NB4 (cell line): Measurements from ENCODE around the gene HDAC4.

Experiments used
- DNase-seq: peaks from one replicate; pipeline ENCODE4 v3.0.0; 2010; ENCODE audit warnings: low read depth
- H3K4me3 ChIP-seq: one replicate; pipeline ENCODE4 v1.5.1; 2011; ENCODE audit warnings: mild to moderate bottlenecking, low read depth, low read length, moderate library complexity
- CTCF ChIP-seq: IDR thresholded peaks from one replicate; pipeline ENCODE4 v1.5.1; 2012; ENCODE audit warnings: low read depth, low read length
- MYC ChIP-seq: IDR thresholded peaks from 2 replicates; pipeline ENCODE4 v1.6.1; 2011; ENCODE audit warnings: low read depth, low read length
- POLR2A ChIP-seq: IDR thresholded peaks from 2 replicates; pipeline ENCODE4 v1.6.1; 2011; ENCODE audit warnings: mild to moderate bottlenecking; ENCODE audit not compliant: insufficient read length; ENCODE audit errors: extremely low read depth
- TF ChIP-seq, protein P1 (sequence below): IDR thresholded peaks from 2 replicates; pipeline ENCODE4 v1.6.1; 2011; ENCODE audit warnings: low read depth, low read length

HDAC4 gene

DNA sequence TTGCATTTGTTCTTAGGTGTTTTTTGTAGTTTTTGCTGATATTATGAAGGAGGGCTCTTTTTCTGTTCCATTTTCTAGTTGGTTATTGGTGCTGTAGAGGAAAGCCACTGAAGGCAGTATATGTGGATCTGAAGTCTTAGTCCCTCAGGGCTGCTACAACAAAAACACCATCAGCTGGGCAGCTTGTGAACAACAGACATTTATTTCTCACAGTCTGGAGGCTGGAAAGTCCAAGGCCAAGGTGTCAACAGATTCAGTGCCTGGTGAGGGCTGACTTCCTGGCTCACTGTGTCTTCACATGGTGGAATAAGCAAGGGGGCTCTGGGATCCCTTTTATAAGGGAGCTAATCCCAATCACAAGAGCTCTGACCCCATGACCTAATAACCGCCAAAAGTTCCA, 31.4 kb upstream of the HDAC4 start:
- H3K4me3 ChIP-seq = no peak overlapping the region
- no peak for TF ChIP-seq CTCF
- TF ChIP-seq MYC = no peak
- TF ChIP-seq POLR2A = no peak
- TF ChIP-seq, protein P1, sequence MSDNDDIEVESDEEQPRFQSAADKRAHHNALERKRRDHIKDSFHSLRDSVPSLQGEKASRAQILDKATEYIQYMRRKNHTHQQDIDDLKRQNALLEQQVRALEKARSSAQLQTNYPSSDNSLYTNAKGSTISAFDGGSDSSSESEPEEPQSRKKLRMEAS = no peak
- DNase-seq = no peak

DNA sequence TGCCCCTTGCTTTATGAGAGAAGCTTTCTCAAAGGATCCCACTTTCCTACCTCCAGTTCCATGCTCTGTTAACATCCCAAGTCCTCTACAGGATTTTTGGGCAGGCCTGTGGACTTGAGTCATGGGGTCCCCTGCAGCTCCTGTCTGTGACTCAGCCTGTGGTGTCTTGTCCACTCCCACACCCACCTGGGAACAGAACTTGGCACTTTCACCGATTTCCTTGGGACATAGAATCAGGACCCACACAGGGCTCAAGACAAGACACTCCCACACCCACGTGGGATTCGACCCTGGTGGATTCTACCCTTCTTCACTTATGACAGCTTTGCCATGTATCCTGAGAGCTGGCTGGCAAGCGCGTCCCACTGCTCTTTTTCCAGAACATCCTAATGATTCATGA, 30.7 kb upstream of the HDAC4 start:
- no peak for DNase-seq
- no peak overlapping the region for H3K4me3 ChIP-seq
- TF ChIP-seq POLR2A = no peak
- TF ChIP-seq CTCF = no peak
- no peak for TF ChIP-seq MYC
- TF ChIP-seq, protein P1 = no peak

DNA sequence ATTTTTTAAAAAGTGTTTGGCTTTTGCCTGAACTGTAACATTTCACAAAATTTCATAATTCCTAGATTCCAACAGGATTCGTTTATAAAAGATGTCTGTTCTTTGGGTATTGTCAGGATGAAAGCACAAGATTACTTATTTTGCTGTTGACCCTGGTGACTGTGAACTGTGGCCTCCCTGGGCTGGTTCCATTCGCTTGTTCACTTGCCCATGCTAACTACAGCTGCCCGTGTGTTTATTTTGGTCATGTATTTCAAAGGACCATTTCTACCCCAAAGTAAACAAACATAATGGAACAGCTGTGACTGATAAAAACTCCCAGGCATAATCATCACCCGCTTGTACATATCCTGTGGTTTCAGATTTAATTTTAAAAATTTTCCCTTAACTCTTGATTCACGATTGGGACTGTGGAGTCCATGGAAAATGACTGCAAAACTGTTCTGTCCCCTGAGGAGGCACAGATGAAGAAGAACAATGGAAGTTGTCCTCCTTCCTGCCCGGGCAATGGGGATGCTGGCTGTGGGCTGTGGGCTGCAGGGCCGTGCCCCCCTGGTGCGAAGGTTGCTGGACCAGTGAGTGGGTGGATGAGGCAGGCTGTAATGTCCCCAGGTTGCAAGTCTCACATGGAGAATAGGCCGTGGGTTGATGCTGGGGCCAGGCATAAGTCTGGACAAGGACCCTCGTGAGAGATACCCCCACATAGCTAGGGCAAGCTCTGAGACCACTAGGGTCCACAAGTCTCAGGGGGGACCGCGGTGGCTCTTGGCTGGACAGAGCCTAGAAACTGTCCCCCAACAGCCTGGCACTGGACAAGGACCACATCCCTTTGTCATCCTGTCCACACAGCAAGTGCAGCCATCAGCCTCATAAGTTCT, 28.9 kb upstream of the HDAC4 start:
- TF ChIP-seq, protein P1 = no peak
- H3K4me3 ChIP-seq = no peak overlapping the region
- no peak for DNase-seq

DNA sequence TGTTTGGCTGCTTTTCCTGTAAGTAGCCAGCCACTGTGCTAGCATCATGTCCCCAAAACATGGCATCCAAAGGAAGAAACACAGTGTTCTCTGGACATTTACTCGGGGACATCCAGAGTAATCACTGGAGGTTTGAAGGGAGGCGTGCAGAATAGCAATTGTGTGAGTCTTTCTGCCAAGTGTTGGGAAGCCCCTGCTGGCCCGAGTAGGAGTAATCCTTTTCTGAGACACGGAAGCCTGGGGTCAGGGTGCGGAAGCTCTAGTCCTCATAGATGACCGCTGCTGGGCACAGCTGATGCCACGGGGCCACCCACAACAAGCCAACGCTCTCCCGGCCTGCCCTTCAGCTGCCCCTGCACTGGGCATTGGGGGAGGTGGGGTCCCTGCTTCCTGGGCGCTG, 24.8 kb upstream of the HDAC4 start:
- no peak for TF ChIP-seq MYC
- TF ChIP-seq, protein P1 = no peak
- TF ChIP-seq POLR2A = no peak
- TF ChIP-seq CTCF = no peak
- no peak overlapping the region for H3K4me3 ChIP-seq
- DNase-seq = no peak

GRCh38 chr2:239424337-239425045, 23.7 kb upstream of the HDAC4 start:
- no peak for DNase-seq
- TF ChIP-seq POLR2A (no peak), MYC (no peak), CTCF (no peak)
- TF ChIP-seq, protein P1 = no peak

DNA sequence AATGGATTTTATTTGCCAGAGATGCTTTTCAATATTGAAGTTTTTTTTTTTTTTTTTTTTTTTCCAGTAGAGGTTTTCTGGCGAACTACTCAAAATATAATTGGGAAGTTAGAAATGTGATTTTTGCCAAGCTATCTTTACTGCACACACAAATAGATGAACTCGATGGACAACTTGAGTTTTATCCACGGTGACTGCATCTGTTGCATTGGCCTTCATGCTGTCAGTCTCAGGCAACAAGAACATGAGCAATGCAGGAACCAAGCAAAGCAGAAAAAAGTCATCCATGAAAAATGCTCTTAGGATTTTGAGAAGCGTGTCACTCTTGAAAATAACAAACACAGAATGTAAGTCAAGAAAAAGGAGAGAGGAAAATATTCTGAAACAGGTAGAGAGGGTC, 22.7 kb upstream of the HDAC4 start:
- no peak overlapping the region for H3K4me3 ChIP-seq
- TF ChIP-seq POLR2A (no peak), MYC (no peak), CTCF (no peak)
- TF ChIP-seq, protein P1 = no peak
- DNase-seq = no peak

More at GRCh38 chr2:239424337-239425045, 23.7 kb upstream of the HDAC4 start:
- no peak overlapping the region for H3K4me3 ChIP-seq
